Stomach (tissue), 4 donors: ENCODE results near the gene FAAP100.

Experiments
- POLR2A ChIP-seq, 4 donors: fragments of 450-650 bp; IDR thresholded peaks; one replicate each; pipeline ENCODE4 v1.6.1; 2016; ENCODE audit warnings: antibody characterized with exemption in 4 of 4, control low read depth in 2 of 4, mild to moderate bottlenecking in 1 of 4, moderate library complexity in 1 of 4
- POLR2AphosphoS5 ChIP-seq, 3 donors: sonication (generic); formaldehyde crosslinking; IDR thresholded peaks; one replicate each; pipeline ENCODE4 v1.6.1; 2016; ENCODE audit warnings: antibody characterized with exemption in 3 of 3
- TF ChIP-seq, protein P1 (sequence below), 7 experiments: fragments of 450-650 bp in 4 of 7; fragments of 200-600 bp in 3 of 7; sonication (generic) in 3 of 7; IDR thresholded peaks; one replicate each; pipeline ENCODE4 v1.5.1; 2016 to 2019; ENCODE audit warnings: antibody characterized with exemption in 7 of 7, control low read depth in 2 of 7, mild to moderate bottlenecking in 1 of 7

DNA sequence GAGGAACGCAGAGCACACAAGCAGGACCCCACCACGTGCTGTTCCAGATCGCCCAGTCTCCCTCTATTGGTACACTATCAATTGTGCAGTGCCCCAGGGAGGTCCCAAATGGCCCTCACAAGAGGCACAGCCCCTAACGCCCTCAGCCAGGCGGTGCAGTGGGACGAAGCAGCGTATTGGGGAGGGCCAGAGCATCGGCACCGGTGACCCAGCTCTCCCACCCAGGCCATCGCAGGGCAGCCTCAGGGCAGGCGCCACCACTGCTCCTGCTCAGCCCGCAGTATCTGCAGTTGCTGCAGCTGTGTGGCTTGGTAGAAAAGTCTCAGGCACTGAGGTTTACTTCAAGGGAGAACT lies 5.9 kb upstream of the FAAP100 start:
- TF ChIP-seq, protein P1, sequence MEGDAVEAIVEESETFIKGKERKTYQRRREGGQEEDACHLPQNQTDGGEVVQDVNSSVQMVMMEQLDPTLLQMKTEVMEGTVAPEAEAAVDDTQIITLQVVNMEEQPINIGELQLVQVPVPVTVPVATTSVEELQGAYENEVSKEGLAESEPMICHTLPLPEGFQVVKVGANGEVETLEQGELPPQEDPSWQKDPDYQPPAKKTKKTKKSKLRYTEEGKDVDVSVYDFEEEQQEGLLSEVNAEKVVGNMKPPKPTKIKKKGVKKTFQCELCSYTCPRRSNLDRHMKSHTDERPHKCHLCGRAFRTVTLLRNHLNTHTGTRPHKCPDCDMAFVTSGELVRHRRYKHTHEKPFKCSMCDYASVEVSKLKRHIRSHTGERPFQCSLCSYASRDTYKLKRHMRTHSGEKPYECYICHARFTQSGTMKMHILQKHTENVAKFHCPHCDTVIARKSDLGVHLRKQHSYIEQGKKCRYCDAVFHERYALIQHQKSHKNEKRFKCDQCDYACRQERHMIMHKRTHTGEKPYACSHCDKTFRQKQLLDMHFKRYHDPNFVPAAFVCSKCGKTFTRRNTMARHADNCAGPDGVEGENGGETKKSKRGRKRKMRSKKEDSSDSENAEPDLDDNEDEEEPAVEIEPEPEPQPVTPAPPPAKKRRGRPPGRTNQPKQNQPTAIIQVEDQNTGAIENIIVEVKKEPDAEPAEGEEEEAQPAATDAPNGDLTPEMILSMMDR (IDR thresholded peaks at IDR 0.05), result no peak
- no peak for TF ChIP-seq POLR2AphosphoS5 (IDR thresholded peaks at IDR 0.05)
- no peak for TF ChIP-seq POLR2A (IDR thresholded peaks at IDR 0.05)
